GM19467 (cell line): Measurements from ENCODE around the gene FAM163B.

ENCODE experiments used
- ATAC-seq: cut with Tn5 transposase; IDR thresholded peaks from one replicate; pipeline ENCODE4 v1.9.1; 2021; ENCODE audit warnings: mild to moderate bottlenecking, moderate library complexity; ENCODE audit not compliant: unreplicated experiment

FAM163B gene

DNA sequence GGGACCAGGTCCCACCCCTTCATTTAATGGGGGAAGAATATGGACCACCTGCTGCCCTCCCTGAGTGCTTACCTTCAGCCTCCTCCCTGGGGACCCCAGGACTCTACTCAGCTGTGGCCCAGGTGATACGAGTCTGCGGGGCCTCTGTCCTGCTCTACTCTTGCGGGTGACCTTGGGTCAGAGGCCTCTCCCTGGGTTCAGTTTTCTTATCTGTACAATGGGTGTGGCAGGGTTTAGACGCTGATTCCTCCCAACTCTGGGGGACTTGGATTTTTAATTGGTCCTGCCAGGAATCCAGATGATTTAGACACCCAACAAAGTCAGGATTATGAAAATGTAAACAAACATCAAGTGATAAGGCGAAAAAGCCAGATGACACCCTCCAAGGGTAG is 25.0 kb downstream of the FAM163B start:
- no peak for ATAC-seq

DNA sequence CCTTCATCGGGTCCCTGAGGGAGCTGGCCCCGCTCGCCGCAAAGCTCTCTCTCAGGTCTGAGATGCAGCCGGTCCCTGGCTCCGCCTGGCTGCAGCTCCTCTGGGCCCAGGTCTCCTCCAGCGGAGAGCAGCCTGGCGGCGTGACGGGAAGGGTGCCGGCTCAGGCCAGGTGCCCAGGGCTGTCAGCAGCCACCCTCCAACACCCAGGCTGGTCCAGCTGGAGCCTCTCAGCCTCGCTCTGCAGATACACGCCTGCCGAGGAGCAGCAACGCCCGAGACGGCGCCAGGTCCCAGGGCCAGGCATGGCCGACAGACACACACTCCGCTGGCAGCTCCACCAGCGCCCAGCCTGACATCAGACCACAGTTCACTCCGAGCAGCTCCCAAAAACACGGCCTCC is 25.6 kb downstream of the FAM163B start:
- no peak for ATAC-seq

DNA sequence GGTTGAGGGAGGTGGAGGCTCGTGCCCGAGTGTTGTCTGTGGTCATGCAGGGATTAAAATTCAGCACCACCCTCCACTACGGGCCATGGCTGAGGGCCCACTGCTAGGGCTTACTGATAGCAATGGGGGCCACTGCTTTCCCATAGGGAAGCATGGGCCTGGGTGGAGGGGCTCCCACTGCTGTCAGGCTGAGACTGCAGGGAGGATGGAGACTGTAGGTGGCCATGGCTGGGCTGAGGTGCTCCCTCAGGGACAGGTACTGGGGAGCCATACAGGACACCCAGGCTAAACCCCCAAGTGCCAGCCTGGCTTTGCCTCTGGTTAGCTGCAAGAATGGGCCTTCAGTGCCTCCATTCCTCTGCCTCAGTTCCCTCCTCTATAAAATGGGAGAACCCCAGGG is 26.1 kb downstream of the FAM163B start:
- ATAC-seq = no peak

DNA sequence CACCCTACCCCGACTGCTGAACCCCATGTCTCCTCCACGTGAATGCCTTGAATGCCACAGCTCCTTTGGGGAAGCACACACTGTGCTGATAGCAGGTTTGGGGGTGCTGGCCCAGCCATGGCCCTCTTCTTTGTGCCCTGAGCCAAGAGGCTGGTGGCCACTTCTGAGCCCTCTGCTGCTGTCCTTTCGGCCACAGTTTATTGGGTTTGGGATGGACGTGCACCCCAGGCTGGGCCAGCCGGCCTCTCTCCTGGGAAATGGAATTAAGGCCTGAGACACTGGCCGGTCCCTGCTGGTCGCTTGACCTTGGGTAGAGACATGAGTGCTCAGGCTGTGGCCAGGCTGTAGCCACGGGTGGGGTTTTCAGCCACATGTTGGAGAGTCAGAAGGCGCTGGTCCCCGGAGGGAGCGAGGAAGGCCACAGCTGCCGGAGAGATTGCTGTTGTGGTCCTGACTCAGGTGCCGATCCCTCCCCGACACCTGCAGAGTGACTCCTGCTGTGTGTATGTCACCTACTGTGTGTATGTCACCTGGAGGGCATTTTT is 26.6 kb downstream of the FAM163B start:
- no peak for ATAC-seq

DNA sequence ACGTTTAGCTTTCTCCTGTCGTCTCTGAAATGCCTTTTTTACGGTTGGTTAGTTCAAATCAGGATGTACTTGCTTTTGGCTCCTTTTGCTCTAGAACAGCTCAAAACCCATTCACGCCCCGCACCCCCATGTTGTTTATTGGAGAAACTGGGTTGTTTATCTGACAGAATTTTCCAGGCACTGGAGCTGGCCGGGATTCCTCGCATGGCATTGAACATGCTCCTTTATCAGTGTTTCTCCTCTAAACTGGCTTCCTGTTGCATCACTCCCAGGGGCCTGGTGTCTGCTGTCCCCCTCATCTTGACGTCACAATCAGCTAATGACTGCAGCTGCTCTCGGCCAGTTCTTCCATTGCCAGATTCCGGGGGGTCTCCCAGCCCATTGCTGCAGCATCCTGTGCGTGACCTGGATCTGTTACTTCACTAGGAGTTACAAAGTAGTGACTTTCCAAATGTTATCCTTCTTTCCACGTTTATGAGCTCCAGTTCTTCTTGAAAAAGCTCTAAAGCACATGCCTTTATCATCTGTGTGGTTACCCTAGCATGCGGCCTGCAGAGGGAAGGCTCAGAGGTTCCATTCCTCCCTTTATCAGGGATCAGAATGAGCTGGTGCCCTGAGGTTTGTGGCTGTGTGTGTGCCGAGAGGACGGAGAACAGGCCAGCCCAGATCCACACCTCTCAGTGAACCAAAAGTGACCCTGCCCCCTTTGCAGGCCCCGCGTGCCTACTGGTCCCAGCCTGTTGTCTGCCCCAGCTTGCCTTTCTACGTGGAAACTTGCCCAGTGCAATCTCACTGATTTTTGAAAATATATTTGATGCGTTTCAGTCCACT is 27.5 kb downstream of the FAM163B start:
- no peak for ATAC-seq

DNA sequence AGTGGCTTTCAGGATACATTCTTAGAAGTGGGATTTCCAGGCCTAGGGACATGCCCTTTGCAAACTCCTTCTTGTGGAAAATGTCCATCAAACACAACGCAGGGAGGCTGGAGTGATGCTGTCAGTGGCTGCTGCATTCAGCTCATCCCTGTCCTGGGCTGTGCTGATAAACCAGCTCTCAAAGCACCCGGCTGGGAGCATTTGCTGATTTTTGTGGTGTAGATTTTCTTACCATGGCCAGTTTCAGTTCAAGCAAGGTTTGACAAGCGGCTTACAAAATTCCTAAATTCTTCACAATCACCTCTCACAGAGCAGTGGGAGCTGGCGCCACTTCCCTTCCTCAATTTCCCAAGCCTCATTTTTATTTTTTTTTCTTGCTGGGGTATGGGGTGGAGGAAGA is 28.2 kb downstream of the FAM163B start:
- no peak for ATAC-seq

DNA sequence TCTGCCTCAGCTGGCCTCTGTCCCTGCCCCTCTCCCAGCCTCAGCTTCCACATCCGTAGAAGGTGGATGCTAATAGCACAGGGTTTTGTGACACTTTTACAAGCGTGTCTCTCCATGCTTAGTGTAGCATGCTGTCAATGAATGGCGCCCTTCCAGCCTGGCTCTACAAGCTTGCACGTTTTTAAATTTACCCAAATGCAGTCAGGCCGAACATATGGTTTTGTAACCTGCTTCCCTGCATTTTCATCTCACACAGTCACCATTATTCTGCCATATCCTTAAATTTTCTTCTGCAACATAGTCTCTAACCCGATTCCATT is 28.8 kb downstream of the FAM163B start:
- ATAC-seq = no peak

DNA sequence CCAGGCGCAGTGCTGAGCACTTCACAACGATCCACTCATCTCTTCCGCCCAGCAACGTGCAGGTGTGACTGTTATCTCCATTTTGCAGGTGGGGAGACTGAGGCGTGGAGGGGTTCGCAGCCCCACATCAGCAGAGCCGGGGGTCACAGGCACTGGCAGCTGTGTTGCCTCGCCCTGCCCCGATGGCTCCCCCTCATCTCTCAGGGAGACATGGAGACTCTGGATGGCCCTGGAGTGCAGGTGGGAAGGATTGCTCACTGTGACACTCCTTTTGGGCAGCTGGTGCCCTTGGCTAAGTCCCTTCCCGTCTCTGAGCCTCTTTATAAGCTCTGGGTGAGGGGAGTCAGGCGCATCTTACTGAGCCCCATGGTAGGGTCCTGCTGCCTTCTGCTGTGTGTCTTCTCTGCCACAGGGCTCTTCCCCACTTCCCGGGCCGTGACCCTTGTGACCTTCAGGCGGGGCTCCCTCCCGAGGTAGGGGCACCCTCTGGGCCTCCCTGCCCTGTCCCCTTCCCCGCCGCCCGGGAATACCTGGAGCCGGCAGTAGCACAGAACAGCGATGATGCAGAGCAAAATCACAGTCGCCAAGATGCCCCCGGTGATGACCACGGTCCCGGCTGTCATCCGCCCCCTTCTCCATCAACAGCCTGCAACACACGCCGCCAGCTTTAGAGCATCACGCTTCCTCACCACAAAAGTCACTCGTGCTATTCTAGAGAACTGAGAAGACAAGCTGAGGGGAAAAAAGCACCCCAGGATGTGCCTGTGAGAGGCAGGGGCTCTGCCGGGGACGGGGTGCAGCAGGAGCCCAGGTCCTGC is 29.4 kb downstream of the FAM163B start:
- ATAC-seq = no peak

DNA sequence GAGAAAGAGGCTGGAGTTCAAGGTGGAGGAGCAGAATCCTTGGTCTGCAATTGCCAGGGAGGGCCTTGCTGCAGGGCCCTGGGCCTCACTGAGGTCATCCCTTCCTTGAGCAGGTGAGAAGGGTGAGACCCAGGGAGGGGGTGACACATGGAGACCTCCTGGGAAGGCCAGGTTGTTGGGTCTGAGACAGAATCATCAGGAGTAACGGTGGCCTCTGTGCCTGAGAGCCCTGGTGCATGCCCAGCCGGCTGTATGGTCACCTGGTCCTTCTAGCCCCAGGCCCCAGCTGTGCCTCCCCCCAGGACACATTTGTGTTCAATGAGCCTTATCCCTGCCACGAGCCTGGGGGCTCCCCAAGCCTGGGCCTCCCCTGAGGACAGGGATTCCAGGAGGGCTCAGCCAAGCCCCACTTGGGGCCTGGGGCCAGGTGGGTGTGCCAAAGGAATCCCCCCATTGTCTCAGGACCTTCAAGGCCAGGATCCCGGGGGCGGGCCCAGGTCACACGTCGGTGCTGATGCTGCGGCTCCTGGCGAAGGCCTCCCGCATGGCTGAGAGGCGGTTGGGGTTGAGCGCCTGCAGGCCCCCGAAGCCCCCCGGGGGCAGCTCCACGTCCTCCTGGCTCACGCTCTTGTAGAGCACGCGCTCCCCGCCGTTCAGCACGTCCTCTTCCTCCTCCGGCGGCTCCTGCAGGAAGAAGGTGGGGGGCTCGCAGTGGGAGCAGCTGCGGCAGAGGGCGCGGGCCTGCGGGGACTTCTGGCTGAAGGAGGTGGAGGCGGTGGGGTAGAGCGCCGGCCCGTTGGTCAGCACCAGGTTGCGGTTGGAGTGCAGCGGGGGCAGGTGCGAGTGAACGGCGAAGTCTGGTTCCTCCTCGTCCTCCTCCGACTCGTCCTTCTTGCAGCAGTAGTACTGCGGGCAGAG is 30.4 kb downstream of the FAM163B start:
- ATAC-seq = no peak

DNA sequence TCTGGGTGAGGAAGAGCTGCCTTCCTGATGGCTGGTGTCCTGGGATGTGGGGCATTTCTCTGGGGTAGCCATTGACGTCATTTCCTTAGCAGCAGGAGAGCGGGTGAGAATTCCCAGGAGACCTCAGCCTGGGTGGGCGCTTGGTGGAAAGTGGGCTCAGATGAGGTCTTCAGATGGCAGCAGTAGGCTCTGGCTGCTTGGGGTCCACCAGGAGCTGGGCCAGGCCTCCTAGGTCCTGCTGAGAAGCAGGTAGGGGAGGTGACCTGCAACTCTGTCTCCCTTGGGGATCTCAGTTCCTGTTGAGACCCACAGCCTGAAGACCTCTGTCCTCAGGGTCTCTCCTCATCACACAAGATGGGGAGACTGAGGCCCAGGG is 31.5 kb downstream of the FAM163B start:
- no peak for ATAC-seq

DNA sequence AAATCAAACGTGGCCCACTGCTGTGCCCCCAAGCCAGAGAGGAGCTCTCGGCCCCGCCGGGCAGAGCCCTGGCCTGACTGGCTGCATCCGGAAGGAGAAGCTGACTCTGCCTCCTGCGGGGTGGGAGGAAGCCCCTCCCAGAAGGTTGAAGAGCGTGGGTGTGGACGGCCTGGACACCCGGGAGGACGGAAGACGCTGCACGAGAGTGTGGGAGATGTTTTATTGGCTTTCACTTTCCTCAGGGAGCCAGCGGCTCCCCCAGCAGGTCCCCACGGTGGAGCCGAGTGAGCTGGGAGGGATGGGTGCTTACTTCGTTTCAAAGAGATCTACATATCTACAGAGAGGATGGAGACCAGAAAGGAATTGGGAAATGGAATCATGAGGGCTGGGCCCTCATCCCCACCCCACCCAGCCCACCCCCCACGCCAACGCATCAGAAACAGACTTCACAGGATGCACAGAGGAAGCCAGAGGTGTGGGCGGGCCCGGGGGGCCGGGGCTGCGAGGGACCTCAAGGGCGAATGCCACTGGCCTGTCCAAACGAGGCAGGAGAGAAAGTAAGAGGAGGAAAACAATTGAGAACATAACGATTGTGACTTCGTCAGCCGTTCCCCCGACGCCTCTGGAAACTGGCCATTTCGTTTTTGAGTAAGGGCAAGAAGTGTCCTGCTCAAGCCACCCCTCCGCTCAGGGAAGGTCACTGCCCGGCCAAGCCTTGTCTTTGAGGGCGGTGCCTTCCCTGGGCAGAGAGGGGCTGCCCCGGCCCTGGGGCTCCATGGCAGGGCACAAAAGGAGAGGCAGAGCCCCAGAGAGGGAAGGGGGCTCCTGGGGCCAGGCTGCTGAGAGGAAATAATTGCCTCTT is 32.1 kb downstream of the FAM163B start:
- no peak for ATAC-seq

DNA sequence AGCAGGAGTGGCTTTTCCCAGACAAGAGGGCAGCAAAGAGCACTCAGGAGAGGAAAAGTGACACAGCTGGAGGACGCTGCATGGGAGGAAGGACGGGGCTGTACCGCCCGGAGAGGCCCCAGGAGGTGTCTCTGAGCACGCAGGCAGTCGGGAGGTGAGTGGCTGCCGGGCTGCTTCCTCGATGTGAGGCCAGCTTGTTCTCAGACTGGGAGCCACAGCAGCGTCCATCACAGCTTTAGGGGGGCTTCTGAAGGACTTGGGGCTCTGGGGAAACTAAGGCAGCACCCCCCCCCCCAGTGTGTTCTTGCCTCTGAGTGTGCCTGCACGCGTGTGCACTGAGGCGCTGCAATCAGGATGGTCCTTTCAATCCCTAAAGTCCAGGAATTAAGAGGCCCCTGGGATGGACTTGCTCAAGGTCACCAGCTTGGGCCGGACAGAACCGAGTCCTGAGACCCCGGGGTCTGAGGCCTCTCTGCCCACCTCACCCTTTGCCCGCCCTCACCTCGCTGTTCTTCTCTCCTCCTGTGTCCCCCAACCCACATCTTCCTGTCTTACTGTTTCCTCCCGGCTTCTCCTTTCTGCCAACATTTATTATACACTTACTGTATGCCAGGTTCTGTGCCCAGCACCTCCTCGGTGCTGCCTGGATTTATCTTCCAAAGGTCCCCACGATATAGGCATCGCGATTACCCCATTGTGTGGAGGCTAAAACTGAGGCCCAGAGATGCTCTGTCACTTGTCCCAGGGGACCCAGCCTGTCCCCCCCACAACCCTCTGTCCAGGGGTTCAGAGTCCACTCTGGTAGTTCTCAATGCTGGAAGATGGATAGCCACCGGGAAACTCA is 32.9 kb downstream of the FAM163B start:
- ATAC-seq = no peak

DNA sequence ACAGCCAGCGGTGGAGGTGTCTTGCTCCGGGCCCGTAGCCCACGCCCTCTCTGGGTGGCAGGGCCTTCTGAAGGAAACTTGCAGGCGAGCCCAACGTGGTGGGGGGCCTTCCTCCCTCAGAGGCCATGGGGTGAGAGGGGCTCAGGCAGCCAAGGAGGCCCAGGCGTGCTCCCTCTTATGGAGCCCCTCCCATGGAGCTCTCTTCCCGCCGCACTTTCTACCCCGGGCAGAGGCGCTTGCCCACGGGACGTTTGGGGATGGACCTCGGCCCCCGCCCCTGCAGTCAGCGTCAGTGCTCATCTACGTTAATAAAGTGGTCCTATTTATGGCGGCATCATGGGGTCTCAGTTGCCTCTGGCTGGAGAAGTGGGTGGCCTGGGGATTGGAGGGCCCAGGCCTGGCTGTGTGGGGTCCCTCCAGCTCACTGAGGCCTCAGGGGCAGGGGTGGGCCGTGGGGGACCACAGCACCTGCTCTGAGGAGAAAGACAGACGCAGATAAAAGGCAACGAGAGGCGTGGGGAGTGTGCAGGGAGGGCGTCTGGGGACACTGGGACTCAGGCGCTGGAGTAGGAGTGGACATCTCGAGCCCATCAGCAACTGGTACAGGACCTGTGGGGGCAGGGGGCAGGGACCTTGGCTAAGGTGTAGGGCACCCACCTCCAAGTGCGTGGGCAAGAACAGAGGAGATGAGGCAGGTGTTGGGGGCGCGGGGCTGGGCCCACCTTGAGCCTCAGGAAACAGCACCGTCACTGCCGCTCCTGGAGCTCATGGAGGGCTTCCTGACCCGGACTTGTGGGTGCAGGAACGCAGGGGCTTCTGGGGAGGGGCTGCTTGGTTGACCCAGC is 33.8 kb downstream of the FAM163B start:
- no peak for ATAC-seq

DNA sequence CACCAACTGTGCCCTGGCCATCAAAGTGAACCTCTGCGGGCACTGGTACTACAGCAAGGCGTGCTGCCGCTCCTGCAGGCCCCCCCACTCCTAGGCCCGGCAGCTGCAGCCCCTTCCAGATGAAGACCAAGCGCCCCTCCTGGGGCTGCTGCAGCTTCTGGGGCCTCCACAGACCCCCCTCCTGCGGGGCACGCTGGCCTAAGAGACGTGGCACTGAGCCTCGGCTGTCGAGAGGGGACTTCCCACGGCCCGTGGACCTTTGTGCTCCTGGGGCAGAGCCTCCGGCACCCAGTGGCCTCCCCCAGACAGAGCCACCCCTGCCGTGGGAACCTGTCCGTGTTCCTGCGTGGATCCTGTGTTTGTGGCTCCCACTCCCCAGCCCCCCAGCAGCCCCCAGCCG is 34.4 kb downstream of the FAM163B start:
- ATAC-seq = no peak

DNA sequence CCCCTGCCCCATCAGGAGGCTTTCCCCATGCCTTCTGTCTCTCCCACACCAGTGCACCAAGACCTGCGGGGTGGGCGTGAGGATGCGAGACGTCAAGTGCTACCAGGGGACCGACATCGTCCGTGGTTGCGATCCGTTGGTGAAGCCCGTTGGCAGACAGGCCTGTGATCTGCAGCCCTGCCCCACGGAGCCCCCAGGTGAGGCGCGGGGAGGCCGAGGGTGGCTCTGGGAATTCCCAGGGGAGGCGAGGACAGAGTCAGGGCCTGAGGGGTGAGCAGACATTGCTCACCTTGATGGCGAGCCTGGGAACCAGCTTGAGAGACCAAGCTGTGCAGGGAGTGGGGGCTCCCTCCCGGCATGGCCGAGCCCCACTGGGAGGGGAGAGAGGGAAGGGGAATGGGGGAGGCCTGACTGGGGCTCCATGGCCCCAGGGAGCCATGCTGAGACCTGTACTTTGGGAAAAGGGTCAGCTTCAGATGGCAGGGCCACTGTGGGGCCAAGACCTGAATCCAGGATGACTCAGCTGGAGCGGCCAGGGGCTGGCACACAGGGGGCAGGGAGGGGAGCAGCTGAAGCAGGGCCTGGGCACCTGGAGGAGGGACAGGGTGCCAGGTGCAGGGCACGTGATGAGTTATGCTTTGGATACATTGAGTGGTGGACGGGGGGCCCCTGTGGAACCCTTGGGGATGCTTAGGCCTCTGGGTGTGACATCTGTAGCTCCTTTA is 35.2 kb downstream of the FAM163B start:
- no peak for ATAC-seq

DNA sequence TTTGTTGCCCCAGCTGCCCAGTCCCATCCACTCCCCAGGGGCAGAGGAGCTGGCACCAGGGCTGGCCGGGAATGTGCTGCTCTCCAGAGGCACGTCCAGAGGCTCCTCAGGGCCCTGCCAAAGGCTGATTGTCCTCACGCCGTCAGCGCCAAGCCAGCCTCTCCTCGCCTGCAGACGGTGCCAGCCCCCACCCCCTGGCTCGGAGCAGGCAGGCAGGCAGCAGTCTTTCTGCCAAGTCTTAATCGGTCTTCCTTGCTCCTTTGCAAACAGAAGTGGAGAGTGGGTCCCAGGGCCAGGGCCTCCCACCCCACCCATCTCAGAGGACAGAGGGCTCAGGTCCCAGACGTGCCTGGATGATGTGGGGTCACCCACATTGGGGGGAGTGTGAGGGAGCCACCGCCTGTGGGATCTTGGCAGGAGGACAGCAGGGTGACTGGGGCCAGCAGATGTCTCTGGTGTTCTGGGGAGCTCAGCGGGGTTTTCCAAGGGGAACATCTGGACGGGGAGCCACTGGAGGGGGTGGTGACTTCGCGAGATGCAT is 36.3 kb downstream of the FAM163B start:
- ATAC-seq = no peak

DNA sequence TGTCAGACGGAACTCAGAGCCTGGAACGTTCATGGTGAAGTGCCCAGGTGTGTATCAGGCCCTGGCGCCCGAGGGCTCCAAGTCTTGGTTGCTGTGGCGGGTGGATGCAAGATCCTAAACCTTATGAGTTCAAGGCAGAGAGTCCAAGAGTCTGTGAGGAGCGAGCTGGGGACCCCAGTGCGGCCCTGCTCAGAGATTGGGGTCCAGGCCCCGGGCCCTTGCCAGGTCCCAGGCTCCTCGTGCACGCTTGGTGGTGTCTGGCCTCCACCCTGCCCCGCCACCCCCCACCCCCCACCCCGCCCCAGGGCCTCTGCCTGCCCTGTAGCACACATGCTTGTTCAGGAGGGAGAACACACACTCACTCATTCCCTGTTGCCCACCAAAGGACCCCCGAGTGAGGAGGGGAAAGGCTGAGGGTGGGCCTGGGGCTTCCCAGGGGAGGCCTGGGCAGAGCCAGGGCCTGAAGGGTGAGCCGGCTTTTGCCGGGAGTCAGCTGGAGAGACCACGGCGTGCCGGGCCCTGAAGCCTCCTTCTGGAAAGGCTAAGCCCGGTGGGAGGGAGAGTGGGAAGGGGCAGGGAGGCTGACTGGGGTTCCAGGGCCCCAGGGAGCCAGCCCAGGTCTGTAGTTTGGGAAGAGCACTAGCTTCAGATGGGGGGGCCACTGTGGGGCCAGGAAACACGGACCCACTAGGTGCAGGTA is 37.1 kb downstream of the FAM163B start:
- no peak for ATAC-seq
